H1 (cell line): ENCODE measurements around the gene APOO. TPM values are rescaled to one million over a fixed set of nuclear protein-coding genes. Genes with fewer than 3 reads are reported as not detected.
"Not testable (repeated sequence)": the region's sequence is repeated elsewhere in the genome, so short reads cannot be mapped to it uniquely, and the experiment has no call there.

Experiments used
- CTCF ChIA-PET: fragments of 300-600 bp; sonication (Branson Sonifier 250); formaldehyde crosslinking; loops from one replicate; lab custom pipeline; 2021; ENCODE audit not compliant: partially characterized antibody; lab: Charles Lee
- POLR2A ChIA-PET: fragments of 300-600 bp; sonication (Branson Sonifier 250); formaldehyde crosslinking; loops from one replicate; lab custom pipeline; 2021; ENCODE audit warnings: inconsistent platforms; ENCODE audit not compliant: partially characterized antibody; lab: Charles Lee
- DNase-seq, 2 experiments: peaks; one replicate each; pipeline versions ENCODE4 v3.0.0 to v3.0.0-alpha.2; 2010 to 2022; ENCODE audit warnings: low spot score in 2 of 2, low read depth in 1 of 2, mixed read lengths in 1 of 2
- FAIRE-seq: peaks from 2 replicates; lab custom pipeline; 2011; peaks lifted over from hg19 to GRCh38; lab: Jason Lieb, UNC
- H2AFZ ChIP-seq: 2 replicates; pipeline ENCODE4 v1.8.1; 2012; ENCODE audit warnings: low read length, inconsistent platforms
- H2AK5ac ChIP-seq: 2 replicates; pipeline ENCODE4 v1.6.1; 2013; ENCODE audit warnings: low read depth, low read length
- H2BK120ac ChIP-seq: replicated peaks from 2 replicates; pipeline ENCODE3; 2013; ENCODE audit warnings: low read depth, low read length, inconsistent platforms
- H2BK12ac ChIP-seq: 2 replicates; pipeline ENCODE4 v1.6.1; 2013; ENCODE audit warnings: low read depth, low read length
- H2BK15ac ChIP-seq: 2 replicates; pipeline ENCODE4 v1.6.1; 2013; ENCODE audit warnings: low read length
- H2BK20ac ChIP-seq: 2 replicates; pipeline ENCODE4 v1.6.1; 2013; ENCODE audit warnings: low read length
- H2BK5ac ChIP-seq: 2 replicates; pipeline ENCODE4 v1.6.1; 2013; ENCODE audit warnings: low read depth, low read length
- H3K14ac ChIP-seq: 2 replicates; pipeline ENCODE4 v1.6.1; 2013; ENCODE audit warnings: inconsistent platforms; ENCODE audit not compliant: insufficient read length
- H3K18ac ChIP-seq: 2 replicates; pipeline ENCODE4 v1.6.1; 2013; ENCODE audit warnings: low read length; ENCODE audit errors: extremely low read depth
- H3K23ac ChIP-seq: 2 replicates; pipeline ENCODE4 v1.6.1; 2013; ENCODE audit warnings: inconsistent platforms; ENCODE audit not compliant: insufficient read length
- H3K23me2 ChIP-seq: 2 replicates; pipeline ENCODE4 v1.6.1; 2013; ENCODE audit warnings: low read depth, low read length
- H3K27ac ChIP-seq: 2 replicates; pipeline ENCODE4 v1.6.1; 2011; ENCODE audit warnings: low read depth, low read length, inconsistent platforms
- H3K27me3 ChIP-seq, 4 experiments: replicated peaks in 1 of 4; 1 replicate in 1 of 4; 2 replicates in 3 of 4; pipeline versions ENCODE4 v1.6.1 to v1.8.1; 2011 to 2013; ENCODE audit warnings: low read length in 3 of 4, mild to moderate bottlenecking in 3 of 4, inconsistent platforms in 2 of 4, mixed read lengths in 2 of 4, moderate library complexity in 1 of 4; ENCODE audit not compliant: control insufficient read depth in 3 of 4, insufficient read depth in 3 of 4; ENCODE audit errors: extremely low read depth in 1 of 4
- H3K36me3 ChIP-seq, 4 experiments: 2 replicates each; pipeline versions ENCODE4 v1.6.1 to v1.8.1; 2011 to 2013; ENCODE audit warnings: mild to moderate bottlenecking in 4 of 4, low read length in 3 of 4, moderate library complexity in 2 of 4, control low read depth in 1 of 4, inconsistent platforms in 1 of 4; ENCODE audit not compliant: insufficient read depth in 4 of 4, control insufficient read depth in 2 of 4
- H3K4ac ChIP-seq: replicated peaks from 2 replicates; pipeline ENCODE3; 2013; ENCODE audit warnings: low read length, low read depth, mixed read lengths, inconsistent platforms; ENCODE audit not compliant: insufficient read length
- H3K4me1 ChIP-seq, 4 experiments: replicated peaks in 1 of 4; 1 replicate in 1 of 4; 2 replicates in 3 of 4; pipeline versions ENCODE4 v1.6.1 to v1.8.1; 2011 to 2013; ENCODE audit warnings: low read length in 3 of 4, inconsistent platforms in 2 of 4, mixed read lengths in 1 of 4; ENCODE audit not compliant: insufficient read depth in 4 of 4, control insufficient read depth in 3 of 4
- H3K4me2 ChIP-seq, 2 experiments: 2 replicates each; pipeline versions ENCODE4 v1.6.1 to v1.8.1; 2011 to 2013; ENCODE audit warnings: low read depth in 2 of 2, low read length in 2 of 2, control low read depth in 1 of 2, inconsistent platforms in 1 of 2, mild to moderate bottlenecking in 1 of 2; ENCODE audit not compliant: insufficient read depth in 1 of 2
- H3K4me3 ChIP-seq, 4 experiments: fragments of 200-600, 300-600 bp in 1 of 4; sonication (generic), shearing (Covaris generic), sonication (Bioruptor Twin) in 1 of 4; 2 replicates each; pipeline versions ENCODE4 v1.5.1 to v1.8.1; 2011 to 2016; ENCODE audit warnings: low read length in 4 of 4, low read depth in 3 of 4, control low read depth in 2 of 4, inconsistent platforms in 2 of 4, mild to moderate bottlenecking in 2 of 4, mixed read lengths in 1 of 4, moderate library complexity in 1 of 4; ENCODE audit not compliant: insufficient read depth in 2 of 4; ENCODE audit errors: extremely low read depth in 1 of 4
- H3K56ac ChIP-seq: replicated peaks from 2 replicates; pipeline ENCODE3; 2013; ENCODE audit warnings: low read depth, mild to moderate bottlenecking, mixed read lengths, low read length, inconsistent platforms; ENCODE audit not compliant: insufficient read length
- H3K79me1 ChIP-seq: 2 replicates; pipeline ENCODE4 v1.6.1; 2013; ENCODE audit warnings: low read depth, low read length, control low read depth
- H3K79me2 ChIP-seq, 2 experiments: 2 replicates each; pipeline versions ENCODE4 v1.6.1 to v1.8.1; 2012 to 2013; ENCODE audit warnings: low read length in 2 of 2, mild to moderate bottlenecking in 2 of 2, inconsistent platforms in 1 of 2; ENCODE audit not compliant: insufficient read depth in 2 of 2, control insufficient read depth in 1 of 2
- H3K9ac ChIP-seq, 4 experiments: replicated peaks in 1 of 4; 1 replicate in 1 of 4; 2 replicates in 3 of 4; pipeline versions ENCODE4 v1.6.1 to v1.8.1; 2011 to 2013; ENCODE audit warnings: low read depth in 3 of 4, low read length in 3 of 4, control low read depth in 2 of 4, mild to moderate bottlenecking in 2 of 4, moderate library complexity in 2 of 4, inconsistent platforms in 1 of 4; ENCODE audit errors: extremely low read depth in 1 of 4
- H3K9me3 ChIP-seq, 2 experiments: 2 replicates each; pipeline versions ENCODE4 v1.6.1 to v1.8.1; 2012 to 2013; ENCODE audit warnings: mild to moderate bottlenecking in 2 of 2, moderate library complexity in 2 of 2, control low read depth in 1 of 2, inconsistent platforms in 1 of 2, low read depth in 1 of 2, low read length in 1 of 2, mixed read lengths in 1 of 2; ENCODE audit not compliant: insufficient read depth in 2 of 2
- H4K20me1 ChIP-seq, 2 experiments: replicated peaks in 1 of 2; 2 replicates each; pipeline versions ENCODE3 to v1.8.1; 2011 to 2013; ENCODE audit warnings: inconsistent platforms in 2 of 2, low read length in 2 of 2, mild to moderate bottlenecking in 1 of 2; ENCODE audit not compliant: insufficient read depth in 2 of 2, control insufficient read depth in 1 of 2
- H4K5ac ChIP-seq: 2 replicates; pipeline ENCODE4 v1.6.1; 2013; ENCODE audit warnings: low read length, low read depth, mixed read lengths, inconsistent platforms; ENCODE audit not compliant: insufficient read length
- H4K8ac ChIP-seq: 2 replicates; pipeline ENCODE4 v1.8.0; 2013; ENCODE audit warnings: mild to moderate bottlenecking, moderate library complexity, low read length, inconsistent platforms; ENCODE audit not compliant: insufficient read depth; ENCODE audit errors: extremely low read depth
- H4K91ac ChIP-seq: replicated peaks from 2 replicates; pipeline ENCODE3; 2013; ENCODE audit warnings: low read length, mixed read lengths, inconsistent platforms; ENCODE audit not compliant: insufficient read length
- WGBS, 2 experiments: shearing (Covaris generic) in 1 of 2; methylation state at CpG; one replicate each; pipeline versions ENCODE4 v1.1.6 to v1.1.7; 2013 to 2015; ENCODE audit warnings: low lambda C conversion rate in 2 of 2, mixed read lengths in 2 of 2, inconsistent platforms in 1 of 2, low coverage in 1 of 2, missing lambda C conversion rate in 1 of 2; ENCODE audit not compliant: insufficient replicate concordance in 2 of 2, insufficient coverage in 1 of 2, insufficient read length in 1 of 2; ENCODE audit errors: extremely low coverage in 1 of 2, missing lambda C conversion rate in 1 of 2; 5-methylcytosine and 5-hydroxymethylcytosine counted together
- polyA plus RNA-seq, 7 experiments: library from polyadenylated mRNA; depleted of rRNA in 3 of 7; stranded (reverse) in 5 of 7; unstranded in 2 of 7; fragments of >200 nt in 5 of 7; fragments of 200-250 nt in 2 of 7; gene quantifications; 1 replicate in 5 of 7; 2 replicates in 1 of 7; 4 replicates in 1 of 7; pipeline versions ENCODE4 v1.2.1 to v1.2.3, GENCODE V29; 2011 to 2013; ENCODE audit warnings: missing spikeins in 2 of 7, mixed read lengths in 2 of 7
- total RNA-seq: library from RNA; stranded (reverse); fragmentation: NEBNext Ultra II Directional; extraction: Animal tissue kit (Norgen Biotek cat#: 25700); gene quantifications from 2 replicates; pipeline ENCODE4 v1.2.1, GENCODE V29; 2021

The APOO gene
- total and polyA plus RNA-seq, 2 of the 8 experiments (the other 6 are each of a cell fraction or from before 2014, with no cell fraction given) = 25.7 to 45.0 TPM

DNA sequence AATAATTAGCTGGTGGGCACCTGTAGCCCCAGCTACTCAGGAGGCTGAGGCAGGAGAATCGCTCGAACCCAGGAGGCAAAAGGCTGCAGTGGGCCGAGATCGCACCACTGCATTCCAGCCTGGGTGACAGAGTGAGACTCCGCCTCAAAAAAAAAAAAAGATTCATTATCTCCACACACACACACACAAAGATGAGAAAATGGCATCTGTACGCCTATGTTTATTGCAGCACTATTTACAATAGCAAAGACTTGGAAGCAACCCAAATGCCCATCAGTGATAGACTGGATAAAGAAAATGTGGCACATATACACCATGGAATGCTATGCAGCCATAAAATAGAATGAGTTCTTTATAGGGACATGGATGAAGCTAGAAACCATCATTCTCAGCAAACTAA is 12.7 kb downstream of the APOO start:
- WGBS, 2 experiments = 100% methylated on average over 3 of the region's 6 CpGs; no CpG with 5 or more reads in 1 of the 2 experiments
- H3K79me2 ChIP-seq = peaks cover 0 to 13% of the 10 kb centered on the region in 2 experiments; a peak in 2 of 4 replicates
- H2BK5ac ChIP-seq, H3K23ac ChIP-seq, FAIRE-seq, H2BK20ac ChIP-seq, H3K4me3 ChIP-seq, H4K20me1 ChIP-seq, H3K4me2 ChIP-seq, H2BK15ac ChIP-seq, POLR2A ChIA-PET, H3K23me2 ChIP-seq, H3K9me3 ChIP-seq, H3K79me1 ChIP-seq, H2AFZ ChIP-seq, H3K56ac ChIP-seq, H2AK5ac ChIP-seq, DNase-seq, H4K5ac ChIP-seq, H4K91ac ChIP-seq, H3K18ac ChIP-seq, H3K27ac ChIP-seq, H3K36me3 ChIP-seq, H2BK120ac ChIP-seq, H4K8ac ChIP-seq, H3K9ac ChIP-seq, H3K4ac ChIP-seq, H3K27me3 ChIP-seq, H3K14ac ChIP-seq, H3K4me1 ChIP-seq, H2BK12ac ChIP-seq: not testable (repeated sequence)
- CTCF ChIA-PET = interaction anchor here (0.6 kb wide), 1 partner anchor 140 kb away, joined by 3 read pairs; no protein-coding TSS in a partner anchor
